GM12878 (cell line): Measurements from ENCODE around the gene AATF. TPM values are rescaled to one million over a fixed set of nuclear protein-coding genes. Genes with fewer than 3 reads are reported as not detected.

Source experiments
- ATAC-seq: fragments of 200-7000 bp; cut with Tn5 transposase; 3 replicates; pipeline ENCODE4 v1.9.1; 2020; ENCODE audit warnings: mild to moderate bottlenecking, moderate library complexity
- BruUV-seq: library from RNA; stranded (reverse); fragments of 400-500 nt; replicated peaks from 2 replicates; lab custom pipeline; 2021; lab: Mats Ljungman, UMichigan
- CTCF ChIA-PET: fragments of 300-600 bp; sonication (Branson Sonifier 250); formaldehyde crosslinking; extraction: SDS; loops from one replicate; lab custom pipeline; 2021; ENCODE audit warnings: inconsistent platforms; lab: Yijun Ruan, JAX
- POLR2A ChIA-PET: fragments of 350-600 bp; formaldehyde crosslinking; extraction: SDS; loops from one replicate; lab custom pipeline; 2021; ENCODE audit warnings: inconsistent platforms; lab: Charles Lee
- RAD21 ChIA-PET: fragments of 300-600 bp; sonication (Branson Sonifier 250); formaldehyde crosslinking; loops from one replicate; lab custom pipeline; 2023; ENCODE audit warnings: antibody characterized with exemption; ENCODE audit not compliant: unreplicated experiment; lab: Charles Lee
- SMC1A ChIA-PET: fragments of 300-600 bp; sonication (Branson Sonifier 250); formaldehyde crosslinking; loops from one replicate; lab custom pipeline; 2023; ENCODE audit not compliant: unreplicated experiment, uncharacterized antibody; lab: Charles Lee
- DNase-seq: peaks from one replicate; pipeline ENCODE4 v3.0.0-alpha.2; 2011; ENCODE audit warnings: low read depth, low spot score
- FAIRE-seq: peaks from 3 replicates; lab custom pipeline; 2011; peaks lifted over from hg19 to GRCh38; lab: Jason Lieb, UNC
- H2AFZ ChIP-seq: 2 replicates; pipeline ENCODE4 v1.6.0; 2011; ENCODE audit warnings: low read depth, low read length, control low read depth; ENCODE audit not compliant: control insufficient read depth
- H3K27ac ChIP-seq: 2 replicates; pipeline ENCODE4 v1.5.1; 2011; ENCODE audit warnings: control low read depth; ENCODE audit not compliant: control insufficient read depth, insufficient read depth
- H3K27me3 ChIP-seq, 2 experiments: replicated peaks in 1 of 2; 2 replicates each; pipeline versions ENCODE4 v1.6.0 to v1.6.1; 2011; ENCODE audit warnings: low read length in 1 of 2; ENCODE audit not compliant: control insufficient read depth in 2 of 2, insufficient read depth in 2 of 2
- H3K36me3 ChIP-seq, 2 experiments: 2 replicates each; pipeline ENCODE4 v1.5.1; 2011; ENCODE audit warnings: low read length in 1 of 2; ENCODE audit not compliant: control insufficient read depth in 2 of 2, insufficient read depth in 2 of 2
- H3K4me1 ChIP-seq: 2 replicates; pipeline ENCODE4 v1.6.1; 2011; ENCODE audit warnings: mild to moderate bottlenecking, low read length, moderate library complexity, mixed read lengths; ENCODE audit not compliant: control insufficient read depth, insufficient read depth
- H3K4me2 ChIP-seq: 2 replicates; pipeline ENCODE4 v1.6.0; 2011; ENCODE audit warnings: control low read depth; ENCODE audit not compliant: control insufficient read depth, insufficient read depth
- H3K4me3 ChIP-seq: fragments of 200-600 bp; sonication (generic); 2 replicates; pipeline ENCODE4 v1.5.1; 2016
- H3K79me2 ChIP-seq: 2 replicates; pipeline ENCODE4 v1.6.0; 2011; ENCODE audit warnings: low read length; ENCODE audit not compliant: control insufficient read depth, insufficient read depth
- H3K9ac ChIP-seq: 2 replicates; pipeline ENCODE4 v1.8.0; 2011; ENCODE audit warnings: low read length, control low read depth, mixed read lengths; ENCODE audit not compliant: control insufficient read depth, insufficient read depth
- H3K9me3 ChIP-seq: replicated peaks from 3 replicates; pipeline ENCODE4 v1.5.1; 2011; ENCODE audit warnings: mild to moderate bottlenecking, low read length; ENCODE audit not compliant: control insufficient read depth, insufficient read depth
- H4K20me1 ChIP-seq: 2 replicates; pipeline ENCODE4 v1.6.0; 2011; ENCODE audit not compliant: control insufficient read depth, insufficient read depth
- CREM ChIP-seq: IDR thresholded peaks from 2 replicates; pipeline ENCODE4 v1.6.1; 2014; ENCODE audit warnings: antibody characterized with exemption, low read depth
- EED ChIP-seq: sonication (generic); IDR thresholded peaks from 2 replicates; pipeline ENCODE4 v1.6.1; 2016; ENCODE audit warnings: antibody characterized with exemption, low read depth
- FOXM1 ChIP-seq: IDR thresholded peaks from 2 replicates; pipeline ENCODE4 v1.6.1; 2012; ENCODE audit warnings: low read depth, mild to moderate bottlenecking, inconsistent platforms, low read length, moderate library complexity
- HDAC6 ChIP-seq: fragments of 200-600 bp; sonication (generic); IDR thresholded peaks from one replicate; pipeline ENCODE4 v1.8.0; 2017; ENCODE audit warnings: antibody characterized with exemption; ENCODE audit not compliant: unreplicated experiment
- HDGF ChIP-seq: fragments of 450-650 bp; IDR thresholded peaks from 2 replicates; pipeline ENCODE4 v1.6.1; 2016; ENCODE audit warnings: antibody characterized with exemption
- NFYA ChIP-seq: IDR thresholded peaks from 2 replicates; pipeline ENCODE4 v1.6.1; 2011; ENCODE audit warnings: low read depth, mild to moderate bottlenecking, low read length, improper control_type of control experiment, borderline replicate concordance
- POLR2A ChIP-seq: IDR thresholded peaks from 2 replicates; pipeline ENCODE4 v1.6.1; 2011; ENCODE audit warnings: low read depth, mild to moderate bottlenecking, low read length
- SMAD5 ChIP-seq: IDR thresholded peaks from 2 replicates; pipeline ENCODE4 v1.6.1; 2016; ENCODE audit warnings: antibody characterized with exemption, low read depth
- ZNF24 ChIP-seq: fragments of 450-650 bp; IDR thresholded peaks from 2 replicates; pipeline ENCODE4 v1.6.1; 2017; ENCODE audit warnings: antibody characterized with exemption, mild to moderate bottlenecking
- WGBS: methylation state at CpG from one replicate; pipeline ENCODE4 v1.1.6; 2016; ENCODE audit warnings: low lambda C conversion rate; ENCODE audit not compliant: insufficient replicate concordance, insufficient coverage; ENCODE audit errors: missing lambda C conversion rate; 5-methylcytosine and 5-hydroxymethylcytosine counted together
- in situ Hi-C: fragments of 300-500 bp; cut with MboI; formaldehyde crosslinking; loops from 9 replicates; pipeline ENCODE4 v1.14.3; 2018; ENCODE audit warnings: mixed read lengths
- intact Hi-C: fragments of 100-400 bp; cut with micrococcal nuclease; formaldehyde crosslinking; loops from one replicate; pipeline ENCODE4 v1.14.2; 2022; ENCODE audit not compliant: unreplicated experiment
- polyA plus RNA-seq, 11 experiments: library from polyadenylated mRNA; depleted of rRNA in 4 of 11; unstranded in 6 of 11; stranded (reverse) in 5 of 11; fragments of >200 nt; fragmentation: Nextera tagmentation in 4 of 11; fragmentation: Illumina TruSeq in 1 of 11; extraction: Ambion mirVana in 4 of 11; extraction: Trizol in 1 of 11; gene quantifications; 1 replicate in 1 of 11; 2 replicates in 10 of 11; pipeline versions ENCODE4 v1.2.1 to v1.2.3, GENCODE V29; 2011 to 2016; ENCODE audit warnings: inconsistent platforms in 2 of 11, missing spikeins in 2 of 11, low read depth in 1 of 11
- total RNA-seq, 4 experiments: library from RNA; depleted of rRNA in 3 of 4; stranded (reverse); fragments of >200 nt in 3 of 4; fragmentation: Illumina TruSeq in 1 of 4; extraction: Trizol in 1 of 4; gene quantifications; 2 replicates each; pipeline versions ENCODE4 v1.2.1 to v1.2.3, GENCODE V29; 2013 to 2021
- TF ChIP-seq, protein P1 (sequence below): IDR thresholded peaks from 2 replicates; pipeline ENCODE4 v1.6.1; 2012; ENCODE audit warnings: low read depth, low read length, improper control_type of control experiment
- TF ChIP-seq, protein P2 (sequence below): fragments of 450-650 bp; IDR thresholded peaks from 2 replicates; pipeline ENCODE4 v1.6.1; 2017; ENCODE audit warnings: mild to moderate bottlenecking, low read depth, inconsistent platforms; ENCODE audit not compliant: poor library complexity, severe bottlenecking
- TF ChIP-seq, protein P3 (sequence below): fragments of 450-650 bp; formaldehyde crosslinking; IDR thresholded peaks from 2 replicates; pipeline ENCODE4 v1.4.0; 2020; ENCODE audit warnings: mild to moderate bottlenecking, moderate library complexity

AATF gene
- total and polyA plus RNA-seq, 10 of the 15 experiments (the other 5 are each of a cell fraction or from before 2014, with no cell fraction given) = 36.8 to 110 (median 77.9) TPM

DNA sequence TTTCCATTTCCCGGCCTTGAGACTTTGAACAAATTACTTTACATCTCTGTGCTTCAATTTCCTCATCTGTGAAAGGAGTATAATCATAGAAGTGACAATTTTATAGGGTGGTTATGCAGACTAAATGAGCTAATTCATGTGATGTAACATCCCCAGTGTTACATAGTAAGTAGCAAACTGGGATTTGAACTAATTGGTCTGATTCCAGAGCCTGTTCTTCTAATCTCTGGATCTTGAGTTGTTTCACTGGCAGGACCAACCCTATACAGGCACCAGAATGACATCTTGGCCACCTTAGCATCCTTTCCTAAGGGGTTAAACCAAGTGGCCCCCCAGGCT lies 77.7 kb downstream of the AATF start:
- peaks cover 2 to 8% of the 10 kb centered on the region in 2 experiments; a peak in 2 of 4 replicates for H3K36me3 ChIP-seq
- ChIA-PET CTCF (interaction anchor here (1.0 kb wide), 1 partner anchor 20 kb away, joined by 3 read pairs; no protein-coding TSS in a partner anchor), RAD21 (no interaction called here), SMC1A (interaction anchor here (1.2 kb wide), 2 partner anchors 10 to 21 kb away, joined by 3 to 5 read pairs; no protein-coding TSS in a partner anchor), POLR2A (interaction anchor here (0.6 kb wide), 1 partner anchor 138 kb away, joined by 8 read pairs; no protein-coding TSS in a partner anchor)
- in situ Hi-C loops (no loop called here), intact Hi-C loops (no loop called here)
- no peak overlapping the region for H2AFZ ChIP-seq
- ATAC-seq = no peak; the same call in 2 of the 3 replicates
- WGBS = 48% methylated on average over 1 of the region's 1 CpG
- peak overlapping the region; percentile 25; the same call in 1 of the 2 replicates for H3K27ac ChIP-seq
- no peaks in the 10 kb centered on the region for H3K27me3 ChIP-seq
- BruUV-seq = no TSS peak
- H3K9me3 ChIP-seq = no peaks in the 10 kb centered on the region; the same call in 2 of the 3 replicates
- no peaks in the 10 kb centered on the region for H3K79me2 ChIP-seq
- H3K9ac ChIP-seq = no peak overlapping the region
- no peak overlapping the region for H3K4me2 ChIP-seq
- no peaks in the 10 kb centered on the region for H4K20me1 ChIP-seq
- no peak for FAIRE-seq
- no peak overlapping the region for H3K4me3 ChIP-seq
- no peak for DNase-seq
- TF ChIP-seq, protein P1, sequence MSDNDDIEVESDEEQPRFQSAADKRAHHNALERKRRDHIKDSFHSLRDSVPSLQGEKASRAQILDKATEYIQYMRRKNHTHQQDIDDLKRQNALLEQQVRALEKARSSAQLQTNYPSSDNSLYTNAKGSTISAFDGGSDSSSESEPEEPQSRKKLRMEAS = no peak
- TF ChIP-seq CREM = peak; percentile 7; the same call in 1 of the 2 replicates
- H3K4me1 ChIP-seq = peaks cover 13% of the 10 kb centered on the region

DNA sequence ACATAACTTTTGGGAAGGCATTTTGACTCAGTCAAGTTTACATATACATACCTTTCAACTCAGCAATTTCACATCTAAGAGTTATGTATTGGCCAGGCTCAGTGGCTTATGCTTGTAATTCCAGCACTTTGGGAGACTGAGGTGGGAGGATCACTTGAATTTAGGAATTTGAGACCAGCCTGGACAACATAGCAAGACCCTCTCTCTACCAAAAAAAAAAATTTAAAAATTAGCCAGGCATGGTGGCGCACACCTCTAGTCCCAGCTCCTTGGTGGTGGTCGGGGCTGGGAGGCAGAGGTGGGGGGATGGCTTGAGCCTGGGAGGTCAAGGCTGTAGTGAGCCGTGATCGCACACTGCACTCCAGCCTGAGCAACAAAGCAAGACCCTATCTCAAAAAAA lies 79.3 kb downstream of the AATF start:
- H3K79me2 ChIP-seq = no peaks in the 10 kb centered on the region
- no peak for FAIRE-seq
- no peak for ATAC-seq
- H3K4me2 ChIP-seq = no peak overlapping the region
- DNase-seq = no peak
- H3K36me3 ChIP-seq = peaks cover 2 to 12% of the 10 kb centered on the region in 2 experiments; a peak in 2 of 4 replicates
- in situ Hi-C loops (no loop called here), intact Hi-C loops (no loop called here)
- CTCF ChIA-PET = interaction anchor here (1.9 kb wide), 1 partner anchor 19 kb away, joined by 6 read pairs; no protein-coding TSS in a partner anchor
- peaks cover 13% of the 10 kb centered on the region for H3K4me1 ChIP-seq
- BruUV-seq = no TSS peak
- H3K4me3 ChIP-seq = no peak overlapping the region
- POLR2A ChIA-PET = no interaction called here
- 95% methylated on average over 4 of the region's 4 CpGs for WGBS
- RAD21 ChIA-PET = interaction anchor here (0.5 kb wide), 1 partner anchor 1057 kb away, joined by 3 read pairs; no protein-coding TSS in a partner anchor
- H3K9me3 ChIP-seq = no peaks in the 10 kb centered on the region; the same call in 2 of the 3 replicates
- H2AFZ ChIP-seq = no peak overlapping the region
- no peaks in the 10 kb centered on the region for H3K27me3 ChIP-seq
- SMC1A ChIA-PET = no interaction called here
- H3K27ac ChIP-seq = no peak overlapping the region
- H4K20me1 ChIP-seq = no peaks in the 10 kb centered on the region
- H3K9ac ChIP-seq = no peak overlapping the region
- no peak for TF ChIP-seq ZNF24
- no peak for TF ChIP-seq EED
- TF ChIP-seq, protein P2, sequence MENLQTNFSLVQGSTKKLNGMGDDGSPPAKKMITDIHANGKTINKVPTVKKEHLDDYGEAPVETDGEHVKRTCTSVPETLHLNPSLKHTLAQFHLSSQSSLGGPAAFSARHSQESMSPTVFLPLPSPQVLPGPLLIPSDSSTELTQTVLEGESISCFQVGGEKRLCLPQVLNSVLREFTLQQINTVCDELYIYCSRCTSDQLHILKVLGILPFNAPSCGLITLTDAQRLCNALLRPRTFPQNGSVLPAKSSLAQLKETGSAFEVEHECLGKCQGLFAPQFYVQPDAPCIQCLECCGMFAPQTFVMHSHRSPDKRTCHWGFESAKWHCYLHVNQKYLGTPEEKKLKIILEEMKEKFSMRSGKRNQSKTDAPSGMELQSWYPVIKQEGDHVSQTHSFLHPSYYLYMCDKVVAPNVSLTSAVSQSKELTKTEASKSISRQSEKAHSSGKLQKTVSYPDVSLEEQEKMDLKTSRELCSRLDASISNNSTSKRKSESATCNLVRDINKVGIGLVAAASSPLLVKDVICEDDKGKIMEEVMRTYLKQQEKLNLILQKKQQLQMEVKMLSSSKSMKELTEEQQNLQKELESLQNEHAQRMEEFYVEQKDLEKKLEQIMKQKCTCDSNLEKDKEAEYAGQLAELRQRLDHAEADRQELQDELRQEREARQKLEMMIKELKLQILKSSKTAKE = no peak
- no peak for TF ChIP-seq FOXM1
- TF ChIP-seq NFYA = no peak
- TF ChIP-seq, protein P3, sequence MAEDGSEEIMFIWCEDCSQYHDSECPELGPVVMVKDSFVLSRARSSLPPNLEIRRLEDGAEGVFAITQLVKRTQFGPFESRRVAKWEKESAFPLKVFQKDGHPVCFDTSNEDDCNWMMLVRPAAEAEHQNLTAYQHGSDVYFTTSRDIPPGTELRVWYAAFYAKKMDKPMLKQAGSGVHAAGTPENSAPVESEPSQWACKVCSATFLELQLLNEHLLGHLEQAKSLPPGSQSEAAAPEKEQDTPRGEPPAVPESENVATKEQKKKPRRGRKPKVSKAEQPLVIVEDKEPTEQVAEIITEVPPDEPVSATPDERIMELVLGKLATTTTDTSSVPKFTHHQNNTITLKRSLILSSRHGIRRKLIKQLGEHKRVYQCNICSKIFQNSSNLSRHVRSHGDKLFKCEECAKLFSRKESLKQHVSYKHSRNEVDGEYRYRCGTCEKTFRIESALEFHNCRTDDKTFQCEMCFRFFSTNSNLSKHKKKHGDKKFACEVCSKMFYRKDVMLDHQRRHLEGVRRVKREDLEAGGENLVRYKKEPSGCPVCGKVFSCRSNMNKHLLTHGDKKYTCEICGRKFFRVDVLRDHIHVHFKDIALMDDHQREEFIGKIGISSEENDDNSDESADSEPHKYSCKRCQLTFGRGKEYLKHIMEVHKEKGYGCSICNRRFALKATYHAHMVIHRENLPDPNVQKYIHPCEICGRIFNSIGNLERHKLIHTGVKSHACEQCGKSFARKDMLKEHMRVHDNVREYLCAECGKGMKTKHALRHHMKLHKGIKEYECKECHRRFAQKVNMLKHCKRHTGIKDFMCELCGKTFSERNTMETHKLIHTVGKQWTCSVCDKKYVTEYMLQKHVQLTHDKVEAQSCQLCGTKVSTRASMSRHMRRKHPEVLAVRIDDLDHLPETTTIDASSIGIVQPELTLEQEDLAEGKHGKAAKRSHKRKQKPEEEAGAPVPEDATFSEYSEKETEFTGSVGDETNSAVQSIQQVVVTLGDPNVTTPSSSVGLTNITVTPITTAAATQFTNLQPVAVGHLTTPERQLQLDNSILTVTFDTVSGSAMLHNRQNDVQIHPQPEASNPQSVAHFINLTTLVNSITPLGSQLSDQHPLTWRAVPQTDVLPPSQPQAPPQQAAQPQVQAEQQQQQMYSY (CRISPR knock-in tag) = no peak
- no peak for TF ChIP-seq SMAD5
- TF ChIP-seq HDAC6 = no peak
- no peak for TF ChIP-seq HDGF
- TF ChIP-seq POLR2A = no peak
